GM12878 (cell line): ENCODE measurements around the gene FTMT. TPM values are rescaled to one million over a fixed set of nuclear protein-coding genes. Genes with fewer than 3 reads are reported as not detected.

Experiments used
- ATAC-seq: fragments of 200-7000 bp; cut with Tn5 transposase; 3 replicates; pipeline ENCODE4 v1.9.1; 2020; ENCODE audit warnings: mild to moderate bottlenecking, moderate library complexity
- BruUV-seq: library from RNA; stranded (reverse); fragments of 400-500 nt; replicated peaks from 2 replicates; lab custom pipeline; 2021; lab: Mats Ljungman, UMichigan
- CTCF ChIA-PET: fragments of 300-600 bp; sonication (Branson Sonifier 250); formaldehyde crosslinking; extraction: SDS; loops from one replicate; lab custom pipeline; 2021; ENCODE audit warnings: inconsistent platforms; lab: Yijun Ruan, JAX
- POLR2A ChIA-PET: fragments of 350-600 bp; formaldehyde crosslinking; extraction: SDS; loops from one replicate; lab custom pipeline; 2021; ENCODE audit warnings: inconsistent platforms; lab: Charles Lee
- RAD21 ChIA-PET: fragments of 300-600 bp; sonication (Branson Sonifier 250); formaldehyde crosslinking; loops from one replicate; lab custom pipeline; 2023; ENCODE audit warnings: antibody characterized with exemption; ENCODE audit not compliant: unreplicated experiment; lab: Charles Lee
- SMC1A ChIA-PET: fragments of 300-600 bp; sonication (Branson Sonifier 250); formaldehyde crosslinking; loops from one replicate; lab custom pipeline; 2023; ENCODE audit not compliant: unreplicated experiment, uncharacterized antibody; lab: Charles Lee
- DNase-seq: peaks from one replicate; pipeline ENCODE4 v3.0.0-alpha.2; 2011; ENCODE audit warnings: low read depth, low spot score
- FAIRE-seq: peaks from 3 replicates; lab custom pipeline; 2011; peaks lifted over from hg19 to GRCh38; lab: Jason Lieb, UNC
- H2AFZ ChIP-seq: 2 replicates; pipeline ENCODE4 v1.6.0; 2011; ENCODE audit warnings: low read depth, low read length, control low read depth; ENCODE audit not compliant: control insufficient read depth
- H3K27ac ChIP-seq: 2 replicates; pipeline ENCODE4 v1.5.1; 2011; ENCODE audit warnings: control low read depth; ENCODE audit not compliant: control insufficient read depth, insufficient read depth
- H3K27me3 ChIP-seq, 2 experiments: replicated peaks in 1 of 2; 2 replicates each; pipeline versions ENCODE4 v1.6.0 to v1.6.1; 2011; ENCODE audit warnings: low read length in 1 of 2; ENCODE audit not compliant: control insufficient read depth in 2 of 2, insufficient read depth in 2 of 2
- H3K36me3 ChIP-seq, 2 experiments: 2 replicates each; pipeline ENCODE4 v1.5.1; 2011; ENCODE audit warnings: low read length in 1 of 2; ENCODE audit not compliant: control insufficient read depth in 2 of 2, insufficient read depth in 2 of 2
- H3K4me1 ChIP-seq: 2 replicates; pipeline ENCODE4 v1.6.1; 2011; ENCODE audit warnings: mild to moderate bottlenecking, low read length, moderate library complexity, mixed read lengths; ENCODE audit not compliant: control insufficient read depth, insufficient read depth
- H3K4me2 ChIP-seq: 2 replicates; pipeline ENCODE4 v1.6.0; 2011; ENCODE audit warnings: control low read depth; ENCODE audit not compliant: control insufficient read depth, insufficient read depth
- H3K4me3 ChIP-seq: fragments of 200-600 bp; sonication (generic); 2 replicates; pipeline ENCODE4 v1.5.1; 2016
- H3K79me2 ChIP-seq: 2 replicates; pipeline ENCODE4 v1.6.0; 2011; ENCODE audit warnings: low read length; ENCODE audit not compliant: control insufficient read depth, insufficient read depth
- H3K9ac ChIP-seq: 2 replicates; pipeline ENCODE4 v1.8.0; 2011; ENCODE audit warnings: low read length, control low read depth, mixed read lengths; ENCODE audit not compliant: control insufficient read depth, insufficient read depth
- H3K9me3 ChIP-seq: replicated peaks from 3 replicates; pipeline ENCODE4 v1.5.1; 2011; ENCODE audit warnings: mild to moderate bottlenecking, low read length; ENCODE audit not compliant: control insufficient read depth, insufficient read depth
- H4K20me1 ChIP-seq: 2 replicates; pipeline ENCODE4 v1.6.0; 2011; ENCODE audit not compliant: control insufficient read depth, insufficient read depth
- BACH1 ChIP-seq: fragments of 450-650 bp; IDR thresholded peaks from 2 replicates; pipeline ENCODE4 v1.6.1; 2017; ENCODE audit warnings: mild to moderate bottlenecking, borderline replicate concordance
- BMI1 ChIP-seq: fragments of 450-650 bp; IDR thresholded peaks from 2 replicates; pipeline ENCODE4 v1.6.1; 2016; ENCODE audit warnings: mild to moderate bottlenecking, moderate library complexity, borderline replicate concordance
- CHD1 ChIP-seq: IDR thresholded peaks from 2 replicates; pipeline ENCODE4 v1.6.1; 2012; ENCODE audit warnings: low read depth, low read length, improper control_type of control experiment
- CHD2 ChIP-seq: IDR thresholded peaks from 2 replicates; pipeline ENCODE4 v1.6.1; 2011; ENCODE audit warnings: low read depth, low read length, improper control_type of control experiment, borderline replicate concordance
- E2F4 ChIP-seq: IDR thresholded peaks from 2 replicates; pipeline ENCODE4 v1.6.1; 2012; ENCODE audit warnings: low read depth, low read length, improper control_type of control experiment
- HDAC6 ChIP-seq: fragments of 200-600 bp; sonication (generic); IDR thresholded peaks from one replicate; pipeline ENCODE4 v1.8.0; 2017; ENCODE audit warnings: antibody characterized with exemption; ENCODE audit not compliant: unreplicated experiment
- IKZF1 ChIP-seq: fragments of 450-650 bp; conservative IDR thresholded peaks from 2 replicates; pipeline ENCODE4 v1.6.1; 2017; ENCODE audit warnings: antibody characterized with exemption, mild to moderate bottlenecking
- JUNB ChIP-seq: IDR thresholded peaks from 2 replicates; pipeline ENCODE4 v1.6.1; 2016; ENCODE audit warnings: antibody characterized with exemption, mild to moderate bottlenecking
- MLLT1 ChIP-seq: fragments of 450-650 bp; IDR thresholded peaks from 2 replicates; pipeline ENCODE4 v1.6.1; 2016; ENCODE audit warnings: mild to moderate bottlenecking
- NRF1 ChIP-seq: conservative IDR thresholded peaks from 2 replicates; pipeline ENCODE4 v1.6.1; 2011; ENCODE audit warnings: mild to moderate bottlenecking, low read depth, low read length, improper control_type of control experiment
- RELB ChIP-seq: fragments of 450-650 bp; IDR thresholded peaks from 2 replicates; pipeline ENCODE4 v1.6.1; 2017; ENCODE audit warnings: low read depth, mild to moderate bottlenecking, moderate library complexity
- TAF1 ChIP-seq: IDR thresholded peaks from 2 replicates; pipeline ENCODE4 v1.6.1; 2011; ENCODE audit warnings: mild to moderate bottlenecking, low read depth, low read length, borderline replicate concordance
- ZBTB11 ChIP-seq: fragments of 450-650 bp; formaldehyde crosslinking; IDR thresholded peaks from 2 replicates; pipeline ENCODE4 v1.5.0; 2022; ENCODE audit warnings: mild to moderate bottlenecking, missing genetic modification characterization
- WGBS: methylation state at CpG from one replicate; pipeline ENCODE4 v1.1.6; 2016; ENCODE audit warnings: low lambda C conversion rate; ENCODE audit not compliant: insufficient replicate concordance, insufficient coverage; ENCODE audit errors: missing lambda C conversion rate; 5-methylcytosine and 5-hydroxymethylcytosine counted together
- in situ Hi-C: fragments of 300-500 bp; cut with MboI; formaldehyde crosslinking; loops from 9 replicates; pipeline ENCODE4 v1.14.3; 2018; ENCODE audit warnings: mixed read lengths
- intact Hi-C: fragments of 100-400 bp; cut with micrococcal nuclease; formaldehyde crosslinking; loops from one replicate; pipeline ENCODE4 v1.14.2; 2022; ENCODE audit not compliant: unreplicated experiment
- polyA plus RNA-seq, 11 experiments: library from polyadenylated mRNA; depleted of rRNA in 4 of 11; unstranded in 6 of 11; stranded (reverse) in 5 of 11; fragments of >200 nt; fragmentation: Nextera tagmentation in 4 of 11; fragmentation: Illumina TruSeq in 1 of 11; extraction: Ambion mirVana in 4 of 11; extraction: Trizol in 1 of 11; gene quantifications; 1 replicate in 1 of 11; 2 replicates in 10 of 11; pipeline versions ENCODE4 v1.2.1 to v1.2.3, GENCODE V29; 2011 to 2016; ENCODE audit warnings: inconsistent platforms in 2 of 11, missing spikeins in 2 of 11, low read depth in 1 of 11
- total RNA-seq, 4 experiments: library from RNA; depleted of rRNA in 3 of 4; stranded (reverse); fragments of >200 nt in 3 of 4; fragmentation: Illumina TruSeq in 1 of 4; extraction: Trizol in 1 of 4; gene quantifications; 2 replicates each; pipeline versions ENCODE4 v1.2.1 to v1.2.3, GENCODE V29; 2013 to 2021

FTMT gene
- total and polyA plus RNA-seq, 10 of the 15 experiments (the other 5 are each of a cell fraction or from before 2014, with no cell fraction given): not detected

- TF ChIP-seq CHD1 (no peak), BMI1 (no peak)
Observed at GRCh38 chr5:121873409-121873808, 21.7 kb downstream of the FTMT start (continued).

GRCh38 chr5:121885630-121886029 lies 33.9 kb downstream of the FTMT start:
- POLR2A ChIA-PET: no interaction called here
- 47% methylated on average over 2 of the region's 2 CpGs for WGBS
- Histone ChIP-seq H3K27me3 (no peaks in the 10 kb centered on the region; a peak in 1 of 4 replicates), H3K27ac (no peak overlapping the region), H3K79me2 (no peaks in the 10 kb centered on the region), H3K9me3 (no peaks in the 10 kb centered on the region), H2AFZ (no peak overlapping the region), H3K4me2 (no peak overlapping the region), H3K9ac (no peak overlapping the region), H3K36me3 (no peaks in the 10 kb centered on the region), H4K20me1 (no peaks in the 10 kb centered on the region), H3K4me1 (no peaks in the 10 kb centered on the region), H3K4me3 (no peak overlapping the region)
- in situ Hi-C loops: no loop called here
- no TSS peak for BruUV-seq
- ATAC-seq (no peak), FAIRE-seq (no peak), DNase-seq (no peak)
- intact Hi-C loops: no loop called here
- CTCF ChIA-PET: no interaction called here
- SMC1A ChIA-PET: no interaction called here
- RAD21 ChIA-PET: no interaction called here
- TF ChIP-seq JUNB (no peak), ZBTB11 (no peak), MLLT1 (no peak), E2F4 (no peak), IKZF1 (no peak), NRF1 (no peak), TAF1 (no peak), RELB (no peak), BACH1 (no peak), HDAC6 (no peak), CHD2 (no peak)
